GM19397 (cell line): ENCODE measurements around the gene YWHAE.
"Not testable (repeated sequence)": the region's sequence is repeated elsewhere in the genome, so short reads cannot be mapped to it uniquely, and the experiment has no call there.

ENCODE experiments used
- ATAC-seq: cut with Tn5 transposase; IDR thresholded peaks from one replicate; pipeline ENCODE4 v1.9.1; 2021; ENCODE audit warnings: mild to moderate bottlenecking, moderate library complexity; ENCODE audit not compliant: unreplicated experiment

YWHAE gene

GRCh38 chr17:1413281-1413791 is 13.3 kb upstream of the YWHAE start:
- no peak for ATAC-seq

DNA sequence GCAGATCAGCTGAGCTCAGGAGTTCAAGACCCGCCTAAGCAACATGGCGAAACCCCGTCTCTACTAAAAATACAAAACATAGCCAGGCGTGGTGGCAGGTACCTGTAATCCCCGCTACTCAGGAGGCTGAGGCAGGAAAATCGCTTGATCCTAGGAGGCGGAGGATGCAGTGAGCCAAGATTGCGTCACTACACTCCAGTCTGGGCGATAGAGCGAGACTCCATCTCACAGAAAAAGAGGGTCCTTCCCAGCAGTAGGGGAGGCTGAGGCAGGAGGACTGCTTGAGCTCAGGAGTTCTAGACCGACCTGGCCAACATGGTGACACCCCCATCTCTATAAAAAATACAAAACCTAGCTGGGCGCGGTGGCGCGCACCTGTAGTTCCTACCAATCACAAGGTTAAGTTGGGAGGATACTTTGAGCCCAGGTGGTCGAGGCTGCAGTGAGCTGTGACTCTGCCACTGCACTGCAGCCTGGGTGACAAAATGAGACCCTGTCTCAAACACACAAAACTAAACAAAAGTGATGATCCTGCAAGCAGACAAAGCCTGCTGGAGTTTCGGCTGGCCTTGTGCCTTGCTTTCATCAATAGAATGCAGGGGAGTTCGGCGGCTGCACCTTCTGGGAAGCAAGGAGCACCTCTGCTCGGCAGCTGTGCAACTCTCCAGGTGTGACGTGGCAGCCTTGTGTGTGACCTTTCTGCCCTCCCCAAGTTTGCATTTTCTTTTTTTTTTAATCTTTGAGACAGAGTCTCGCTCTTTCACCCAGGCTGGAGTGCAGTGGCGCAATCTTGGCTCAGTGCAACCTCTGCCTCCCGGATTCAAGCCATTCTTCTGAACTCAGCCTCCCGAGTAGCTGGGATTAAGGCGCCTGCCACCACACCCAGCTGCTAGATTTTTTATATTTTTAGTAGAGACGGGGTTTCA is 12.4 kb upstream of the YWHAE start:
- no peak for ATAC-seq

- no peak for ATAC-seq
These were observed 2.2 kb upstream of the YWHAE start for GRCh38 chr17:1402262-1402586.

- ATAC-seq = no peak
These were observed 917 bp downstream of the YWHAE start for GRCh38 chr17:1398931-1399678.

GRCh38 chr17:1398028-1398427 is 2.0 kb downstream of the YWHAE start:
- ATAC-seq = no peak

DNA sequence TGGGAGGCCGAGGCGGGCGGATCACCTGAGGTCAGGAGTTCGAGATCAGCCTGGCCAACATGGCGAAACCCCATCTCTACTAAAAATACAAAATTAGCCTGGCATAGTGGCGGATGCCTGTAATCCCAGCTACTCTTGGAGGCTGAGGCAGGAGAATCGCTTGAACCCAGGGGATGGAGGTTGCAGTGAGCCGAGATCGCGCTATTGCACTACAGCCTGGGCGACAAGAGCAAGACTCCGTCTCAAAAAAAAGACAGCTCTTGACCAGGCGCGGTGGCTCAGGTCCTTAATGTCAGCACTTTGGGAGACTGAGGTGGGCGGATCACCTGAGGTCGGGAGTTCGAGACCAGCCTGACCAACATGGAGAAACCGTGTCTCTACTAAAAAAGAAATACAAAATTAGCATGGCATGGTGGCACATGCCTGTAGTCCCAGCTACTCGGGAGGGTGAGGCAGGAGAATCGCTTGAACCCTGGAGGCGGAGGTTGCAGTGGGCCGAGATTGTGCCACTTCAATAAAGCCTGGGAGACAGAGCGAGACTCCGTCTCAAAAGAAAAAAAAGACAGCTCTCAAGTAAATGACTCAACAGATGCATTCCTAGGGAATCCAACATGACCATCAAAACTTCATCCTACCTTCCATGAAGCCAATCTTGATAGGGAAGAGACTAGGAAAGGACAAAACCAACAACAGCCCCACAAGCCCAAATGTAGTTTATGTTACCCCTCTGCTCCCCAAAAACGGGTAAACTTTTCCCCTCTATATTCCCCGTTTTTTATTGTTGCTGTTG is 4.0 kb downstream of the YWHAE start:
- not testable (repeated sequence) for ATAC-seq

DNA sequence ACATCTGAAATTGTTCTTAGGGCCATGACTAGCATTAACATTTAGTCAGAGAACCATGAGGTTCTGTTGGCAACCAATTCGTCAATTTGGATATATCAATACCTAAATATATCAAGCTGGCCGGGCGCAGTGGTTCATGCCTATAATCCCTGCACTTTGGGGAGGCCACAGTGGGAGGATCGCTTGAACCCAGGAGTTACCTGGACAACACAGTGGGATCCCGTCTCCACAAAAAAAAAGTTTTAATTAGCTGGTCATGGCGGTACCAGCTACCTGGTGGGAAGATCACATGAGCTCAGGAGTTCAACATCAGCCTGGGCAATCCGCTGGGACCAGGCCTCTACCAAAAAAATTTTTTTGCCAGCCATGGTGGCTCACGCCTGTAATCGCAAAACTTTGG is 8.4 kb downstream of the YWHAE start:
- no peak for ATAC-seq

- ATAC-seq = no peak
These were observed 9.3 kb downstream of the YWHAE start for GRCh38 chr17:1390432-1391367.

DNA sequence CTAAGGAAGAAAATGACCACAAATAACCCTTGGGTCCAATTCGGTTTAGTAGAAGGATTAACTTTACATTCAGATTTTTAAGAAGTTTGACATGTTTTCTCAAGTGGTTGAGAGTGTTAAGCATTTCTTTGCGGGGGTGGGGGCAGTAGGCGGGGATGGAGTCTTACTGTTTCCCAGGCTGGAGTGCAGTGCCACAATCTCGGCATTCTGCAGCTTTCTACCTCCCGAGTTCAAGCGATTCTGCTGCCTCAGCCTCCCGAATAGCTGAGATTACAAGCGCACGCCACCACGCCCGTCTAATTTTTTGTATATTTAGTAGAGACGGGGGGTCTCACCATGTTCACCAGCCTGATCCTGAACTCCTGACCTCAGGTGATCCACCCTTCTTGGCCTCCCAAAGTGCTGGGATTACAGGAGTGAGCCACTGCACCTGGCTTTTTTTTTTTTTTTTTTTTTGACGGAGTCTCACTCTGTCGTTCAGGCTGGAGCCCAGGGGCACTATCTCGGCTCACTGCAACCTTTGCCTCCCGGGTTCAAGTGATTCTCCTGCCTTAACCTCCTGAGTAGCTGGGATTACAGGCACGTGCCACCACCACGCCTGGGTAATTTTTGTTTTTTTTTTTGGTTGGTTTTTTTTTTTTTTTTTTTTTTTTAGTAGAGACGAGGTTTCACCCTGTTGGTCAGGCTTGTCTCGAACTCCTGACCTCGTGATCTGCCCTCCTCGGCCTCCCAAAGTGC is 12.4 kb downstream of the YWHAE start:
- not testable (repeated sequence) for ATAC-seq

DNA sequence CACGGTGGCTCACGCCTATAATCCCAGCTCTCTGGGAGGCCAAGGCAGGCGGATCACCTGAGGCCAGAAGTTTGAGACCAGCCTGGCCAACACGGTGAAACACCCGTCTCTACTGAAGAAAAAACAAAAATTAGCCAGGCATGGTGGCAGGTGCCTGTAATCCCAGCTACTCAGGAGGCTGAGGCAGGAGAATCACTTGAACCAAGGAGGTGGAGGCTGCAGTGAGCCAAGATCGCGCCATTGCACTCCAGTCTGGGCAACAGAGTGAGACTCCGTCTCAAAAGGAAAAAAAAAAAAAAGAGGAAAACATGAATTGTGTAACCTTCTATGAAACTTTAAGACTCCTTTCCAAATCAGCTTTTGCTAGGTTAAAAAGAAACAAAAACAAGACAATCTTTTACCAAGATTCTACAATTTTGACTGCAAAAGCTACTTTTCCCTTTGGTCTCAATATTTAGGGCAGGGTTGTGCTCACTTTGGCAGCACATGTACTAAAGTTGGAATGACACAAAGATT is 13.3 kb downstream of the YWHAE start:
- not testable (repeated sequence) for ATAC-seq

- ATAC-seq = no peak
These were observed 13.8 kb downstream of the YWHAE start for GRCh38 chr17:1386265-1386664.

GRCh38 chr17:1385861-1386260 is 14.2 kb downstream of the YWHAE start:
- no peak for ATAC-seq

DNA sequence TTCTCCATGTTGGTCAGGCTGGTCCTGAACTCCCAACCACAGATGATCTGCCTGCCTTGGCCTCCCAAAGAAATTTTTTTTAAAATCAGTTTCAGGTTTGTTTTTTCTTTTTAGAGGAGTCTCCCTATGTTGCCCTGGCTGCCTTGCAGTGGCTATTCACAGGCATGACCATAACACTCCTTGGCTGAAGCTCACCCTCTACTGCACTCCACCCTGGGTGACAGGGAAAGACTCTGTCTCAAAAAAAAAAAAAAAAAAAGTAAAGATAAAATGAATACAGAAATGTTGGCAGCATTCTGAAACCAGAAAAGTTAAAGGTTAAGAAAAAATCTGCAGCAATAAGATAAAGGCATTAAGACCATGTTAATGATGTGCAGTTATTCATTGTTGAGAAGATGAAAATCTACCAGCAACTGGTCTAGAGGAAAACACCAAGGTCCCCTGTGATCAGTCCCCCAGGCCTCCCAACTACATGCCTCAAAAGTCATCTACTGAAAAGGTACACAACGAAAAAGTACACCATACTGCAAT is 15.1 kb downstream of the YWHAE start:
- ATAC-seq = no peak

- no peak for ATAC-seq
These were observed 20.1 kb downstream of the YWHAE start for GRCh38 chr17:1379930-1380313.

DNA sequence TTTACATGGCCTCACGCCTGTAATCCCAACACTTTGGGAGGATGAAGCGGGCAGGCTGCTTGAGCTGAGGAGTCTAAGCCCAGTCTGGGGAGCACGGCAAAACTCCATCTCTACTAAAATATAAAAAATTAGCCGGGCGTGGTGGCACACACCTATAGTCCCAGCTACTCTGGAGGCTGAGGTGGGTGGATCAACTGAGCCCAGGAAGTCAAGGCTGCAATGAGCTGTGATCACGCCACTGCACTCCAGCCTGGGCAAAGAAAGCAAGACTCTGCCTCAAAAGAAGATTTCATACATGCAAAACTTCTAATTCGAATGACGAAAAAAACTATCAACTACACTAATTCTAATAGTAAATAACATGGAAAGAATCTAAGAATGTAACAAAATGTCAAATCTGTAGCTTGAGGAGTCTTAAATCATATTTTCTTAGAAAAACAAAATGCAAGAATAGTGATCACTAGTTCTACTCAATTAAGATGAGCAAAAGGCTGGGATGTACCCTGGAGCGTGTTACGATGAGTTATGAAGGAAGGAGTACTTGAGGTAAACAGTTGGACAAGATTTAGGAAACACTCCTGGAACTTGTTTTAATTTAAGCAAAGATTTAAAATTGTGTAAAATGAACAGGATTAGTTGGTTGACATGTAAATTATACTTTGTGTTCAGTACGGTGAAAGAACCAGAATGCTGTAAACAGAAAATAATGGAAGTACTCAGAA is 20.7 kb downstream of the YWHAE start:
- ATAC-seq = no peak

DNA sequence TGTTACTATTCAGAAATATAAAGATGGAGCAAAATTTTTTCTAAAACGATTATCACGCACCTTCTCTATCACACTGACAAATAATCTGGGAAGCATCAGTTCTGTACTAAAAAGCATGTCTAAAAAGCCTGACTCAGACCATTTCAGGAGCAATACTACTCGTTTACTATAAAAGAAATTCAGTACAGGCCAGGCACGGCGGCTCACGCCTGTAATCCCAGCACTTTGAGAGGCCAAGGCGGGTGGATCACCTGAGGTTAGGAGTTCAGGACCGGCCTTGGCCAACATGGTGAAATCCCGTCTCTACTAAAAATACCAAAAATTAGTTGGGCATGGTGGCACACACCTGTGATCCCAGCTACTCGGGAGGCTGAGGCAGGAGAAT is 21.6 kb downstream of the YWHAE start:
- not testable (repeated sequence) for ATAC-seq

DNA sequence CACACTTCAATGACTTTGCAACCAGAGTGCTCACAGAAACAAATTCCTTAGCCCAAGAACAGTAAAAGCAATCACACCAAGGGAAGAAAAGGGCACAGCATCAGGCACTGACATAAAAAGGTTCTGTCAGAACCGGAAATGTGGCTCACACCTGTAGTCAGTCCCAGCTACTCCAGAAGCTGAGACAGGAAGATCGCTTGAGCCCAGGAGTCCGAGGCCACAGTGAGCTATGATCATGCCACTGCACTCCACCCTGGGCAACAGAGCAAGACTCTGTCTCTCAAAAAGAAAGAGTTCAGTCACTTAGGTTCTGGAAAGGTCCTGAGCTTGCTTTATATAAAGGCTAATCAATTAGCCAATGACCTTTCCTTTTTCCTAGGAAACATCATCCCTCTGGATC is 22.7 kb downstream of the YWHAE start:
- ATAC-seq = no peak

GRCh38 chr17:1376061-1376460 is 24.0 kb downstream of the YWHAE start:
- no peak for ATAC-seq
